Activated CD8-positive, alpha-beta T cell treated with anti-CD3 and anti-CD28 coated beads, Interleukin-2, amount 10 ng/mL, durations not matched to agents 7 days and 5 days (primary cell): ENCODE measurements around the gene ACBD6. TPM values are rescaled to one million over a fixed set of nuclear protein-coding genes. Genes with fewer than 3 reads are reported as not detected.
A peak's percentile ranks its signal among the peaks of the same experiment; 100 is the strongest.
"Not testable (repeated sequence)": the region's sequence is repeated elsewhere in the genome, so short reads cannot be mapped to it uniquely, and the experiment has no call there.

Experiments
- ATAC-seq: fragments of 150-1000 bp; cut with Tn5 transposase; one replicate; pipeline ENCODE4 v1.10.0; 2021; ENCODE audit warnings: moderate library complexity
- CTCF ChIA-PET: fragments of 350-600 bp; sonication (Branson Sonifier 250); formaldehyde crosslinking; loops from one replicate; lab custom pipeline; 2021; ENCODE audit warnings: antibody characterized with exemption; lab: Charles Lee
- POLR2A ChIA-PET: fragments of 350-600 bp; sonication (Branson Sonifier 250); formaldehyde crosslinking; loops from one replicate; lab custom pipeline; 2021; ENCODE audit warnings: antibody characterized with exemption; lab: Charles Lee
- DNase-seq: peaks from one replicate; pipeline ENCODE4 v3.0.0-alpha.2; 2020
- H3K27ac Mint-ChIP-seq: one replicate; pipeline ENCODE4 v1.8.0; 2021; ENCODE audit warnings: mild to moderate bottlenecking, mixed read lengths
- H3K27me3 Mint-ChIP-seq: one replicate; pipeline ENCODE4 v1.8.0; 2021; ENCODE audit warnings: low read depth, mixed read lengths
- H3K36me3 Mint-ChIP-seq: one replicate; pipeline ENCODE4 v1.8.0; 2021; ENCODE audit warnings: low read depth, mixed read lengths
- H3K4me1 Mint-ChIP-seq: one replicate; pipeline ENCODE4 v1.8.0; 2021; ENCODE audit warnings: low read depth, mixed read lengths
- H3K4me3 Mint-ChIP-seq: one replicate; pipeline ENCODE4 v1.8.0; 2021; ENCODE audit warnings: mild to moderate bottlenecking, mixed read lengths
- H3K9me3 Mint-ChIP-seq: one replicate; pipeline ENCODE4 v1.8.0; 2022; ENCODE audit warnings: mixed read lengths; ENCODE audit not compliant: insufficient read depth
- total RNA-seq, 2 experiments: library from RNA; stranded (reverse); gene quantifications; one replicate each; pipeline ENCODE4 v1.2.3, GENCODE V29; 2021

The ACBD6 gene
- total RNA-seq, 2 experiments from 2014 or later = 35.7 to 37.7 TPM

DNA sequence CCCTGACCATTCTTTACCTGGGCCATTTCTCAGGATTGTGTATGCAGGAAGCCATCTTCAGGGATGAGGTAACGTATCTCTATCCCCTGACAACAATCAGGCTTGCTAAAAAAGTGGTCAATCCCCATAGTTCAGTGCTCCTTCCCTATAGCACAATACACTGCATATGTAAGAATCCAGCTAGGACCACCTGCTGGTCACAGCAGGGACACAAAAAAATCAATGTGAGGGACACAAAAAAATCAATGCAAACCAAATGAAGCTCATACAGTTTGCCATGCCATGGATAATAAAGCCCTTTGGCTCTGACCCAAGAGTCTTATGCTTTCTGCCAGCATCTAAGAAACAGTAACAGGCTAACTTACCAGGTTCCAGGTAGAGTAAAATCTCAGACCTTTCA is 16.3 kb downstream of the ACBD6 start:
- CTCF ChIA-PET = interaction anchor here (1.5 kb wide), 1 partner anchor 70 kb away, joined by 3 read pairs; no protein-coding TSS in a partner anchor
- DNase-seq = no peak
- Mint-ChIP-seq H3K9me3 (no peaks in the 10 kb centered on the region), H3K4me3 (no peak overlapping the region), H3K36me3 (peaks cover 14% of the 10 kb centered on the region), H3K27ac (no peak overlapping the region), H3K27me3 (no peaks in the 10 kb centered on the region), H3K4me1 (peaks cover 9% of the 10 kb centered on the region)
- POLR2A ChIA-PET = interaction anchor here (1.3 kb wide), 1 partner anchor 16 kb away, joined by 4 read pairs; the partner anchor contains the start of gene ACBD6
- ATAC-seq = no peak

DNA sequence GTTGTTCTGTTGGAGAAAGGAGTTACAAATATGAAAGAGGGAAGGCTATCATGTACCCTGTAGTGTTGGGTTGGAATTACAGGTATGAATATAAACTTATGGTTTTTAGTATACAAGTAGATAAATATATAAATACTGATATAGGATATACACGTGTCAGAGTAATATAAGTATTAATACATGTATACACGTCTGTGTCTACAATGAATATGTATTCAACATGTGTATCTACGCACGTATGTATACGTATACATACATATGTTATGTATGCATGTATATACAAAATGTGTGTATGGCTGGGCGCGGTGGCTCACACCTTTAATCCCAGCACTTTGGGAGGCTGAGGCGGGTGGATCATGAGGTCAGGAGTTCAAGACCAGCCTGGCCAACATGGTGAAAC is 17.9 kb downstream of the ACBD6 start:
- no peak overlapping the region for H3K27ac Mint-ChIP-seq
- POLR2A ChIA-PET = no interaction called here
- H3K36me3 Mint-ChIP-seq = peaks cover 15% of the 10 kb centered on the region
- no peak overlapping the region for H3K4me3 Mint-ChIP-seq
- CTCF ChIA-PET = no interaction called here
- no peak for ATAC-seq
- no peak for DNase-seq
- peaks cover 9% of the 10 kb centered on the region for H3K4me1 Mint-ChIP-seq
- no peaks in the 10 kb centered on the region for H3K9me3 Mint-ChIP-seq
- no peaks in the 10 kb centered on the region for H3K27me3 Mint-ChIP-seq

DNA sequence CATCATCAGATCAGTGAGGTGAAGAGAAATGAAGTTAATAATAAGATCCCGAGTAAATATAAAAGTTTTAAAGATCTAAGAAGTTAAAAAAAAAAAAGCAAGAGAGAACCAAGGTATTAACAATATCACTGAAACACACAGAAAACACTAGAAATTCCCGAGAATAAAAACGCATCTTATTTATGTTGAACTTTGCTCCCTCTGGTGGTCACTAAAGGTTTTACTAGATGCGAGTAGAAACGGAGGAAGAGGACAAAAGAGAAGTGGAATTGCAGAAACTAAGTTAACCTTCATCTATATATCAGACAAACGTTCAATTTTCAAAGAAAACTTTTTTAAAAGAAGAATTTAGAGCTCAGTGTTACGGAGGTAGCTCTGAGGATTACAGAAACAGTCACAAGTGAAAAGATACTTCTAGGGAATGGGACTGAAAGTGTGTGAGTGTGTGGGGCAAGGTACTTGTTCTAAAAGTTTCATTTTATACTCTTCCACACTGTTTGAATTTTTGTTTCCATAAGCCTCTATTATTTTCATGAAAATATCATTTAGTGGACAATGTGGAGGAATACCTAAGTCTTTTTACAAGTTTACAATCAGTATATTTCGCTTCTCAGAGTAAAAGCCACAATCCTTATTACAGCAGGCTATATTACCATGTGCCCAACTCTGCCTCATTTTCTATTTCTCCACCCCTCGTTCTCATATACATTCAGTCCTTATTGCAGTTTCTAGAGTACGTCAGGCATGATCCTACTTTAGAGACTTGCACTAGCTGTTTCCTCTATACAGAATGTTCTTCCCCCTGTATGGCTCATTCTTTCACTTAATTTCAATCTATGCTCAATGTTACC is 19.7 kb downstream of the ACBD6 start:
- ChIA-PET CTCF (interaction anchor here (0.7 to 2.7 kb wide), 17 partner anchors 10 to 915 kb away, joined by 3 to 30 read pairs (median 4); partner anchors contain the start of gene ACBD6), POLR2A (no interaction called here)
- Mint-ChIP-seq H3K4me3 (no peak overlapping the region), H3K27ac (no peak overlapping the region), H3K27me3 (no peaks in the 10 kb centered on the region), H3K4me1 (peaks cover 9% of the 10 kb centered on the region), H3K36me3 (peaks cover 22% of the 10 kb centered on the region), H3K9me3 (no peaks in the 10 kb centered on the region)
- ATAC-seq (no peak), DNase-seq (peak; percentile 33)

DNA sequence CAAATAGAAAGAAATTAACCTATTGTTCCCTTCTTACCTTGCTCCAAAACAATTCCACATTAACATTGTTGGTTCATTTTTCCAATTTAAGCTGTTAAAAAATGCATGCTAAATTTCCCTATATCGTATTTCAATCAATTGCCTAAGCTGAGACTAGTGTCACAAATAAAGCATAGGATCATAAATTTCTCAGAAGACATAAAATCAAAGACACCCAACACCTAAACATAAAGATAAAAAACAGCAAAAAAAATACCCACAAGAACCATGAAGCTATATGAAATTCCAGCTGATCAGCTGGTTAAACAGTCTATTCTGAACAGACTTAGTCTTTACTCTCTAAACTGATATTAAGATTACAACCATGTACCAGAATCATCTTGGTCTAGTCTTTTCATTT is 32.3 kb downstream of the ACBD6 start:
- CTCF ChIA-PET = interaction anchor here (1.2 kb wide), 1 partner anchor 8 kb away, joined by 4 read pairs; no protein-coding TSS in a partner anchor

DNA sequence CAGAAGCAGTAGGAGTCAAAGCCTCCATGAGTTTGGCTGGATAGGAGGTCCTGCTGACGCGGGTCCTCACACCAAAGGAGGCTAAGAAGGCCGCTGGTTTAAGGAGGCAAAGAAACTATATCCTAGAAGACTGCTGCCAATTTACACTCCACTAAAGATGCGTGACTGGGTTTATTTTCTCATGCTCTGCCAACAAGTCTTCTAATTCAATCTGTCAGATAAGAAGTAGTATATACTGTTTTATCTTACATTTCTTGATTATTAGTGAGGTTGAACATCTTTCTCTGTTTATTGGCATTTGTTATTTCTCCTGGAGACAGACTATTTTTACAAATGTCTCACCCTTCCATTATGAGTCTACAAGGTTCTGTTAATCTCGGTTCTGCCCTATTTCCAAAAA is 34.1 kb downstream of the ACBD6 start:
- H3K4me1 Mint-ChIP-seq = peaks cover 3% of the 10 kb centered on the region
- no peak for DNase-seq
- peaks cover 11% of the 10 kb centered on the region for H3K9me3 Mint-ChIP-seq
- H3K4me3 Mint-ChIP-seq = no peak overlapping the region
- CTCF ChIA-PET = interaction anchor here (1.8 to 3.5 kb wide), 3 partner anchors 9 to 215 kb away, joined by 4 to 13 read pairs (median 5); no protein-coding TSS in a partner anchor
- no peak overlapping the region for H3K27ac Mint-ChIP-seq
- H3K36me3 Mint-ChIP-seq = peaks cover 31% of the 10 kb centered on the region
- POLR2A ChIA-PET = interaction anchor here (0.6 kb wide), 1 partner anchor 180 kb away, joined by 4 read pairs; no protein-coding TSS in a partner anchor
- ATAC-seq = no peak
- H3K27me3 Mint-ChIP-seq = no peaks in the 10 kb centered on the region

More for the DNA sequence above, 32.3 kb downstream of the ACBD6 start:
- Mint-ChIP-seq H3K4me1 (no peaks in the 10 kb centered on the region), H3K27me3 (no peaks in the 10 kb centered on the region), H3K36me3 (peaks cover 17% of the 10 kb centered on the region), H3K9me3 (no peaks in the 10 kb centered on the region), H3K27ac (no peak overlapping the region), H3K4me3 (no peak overlapping the region)
- POLR2A ChIA-PET = no interaction called here
- ATAC-seq = no peak
- no peak for DNase-seq

DNA sequence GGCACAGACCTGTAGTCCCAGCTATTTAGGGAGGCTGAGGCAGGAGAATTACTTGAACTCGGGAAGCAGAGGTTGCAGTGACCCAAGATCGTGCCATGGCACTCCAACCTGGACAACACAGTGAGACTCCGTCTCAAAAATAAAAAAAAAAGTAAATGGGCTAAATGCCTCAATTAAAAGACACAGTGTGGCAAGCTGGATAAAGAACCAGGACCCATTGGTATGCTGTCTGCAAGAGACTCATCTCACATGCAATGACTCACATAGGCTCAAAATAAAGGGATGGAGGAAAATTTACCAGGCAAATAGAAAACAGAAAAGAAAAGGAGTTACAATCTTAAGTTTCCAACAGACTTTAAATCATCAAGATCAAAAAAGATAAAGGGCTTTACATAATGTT is 40.3 kb downstream of the ACBD6 start:
- ATAC-seq = no peak
- Mint-ChIP-seq H3K4me3 (no peak overlapping the region), H3K9me3 (peaks cover 26% of the 10 kb centered on the region), H3K4me1 (peaks cover 6% of the 10 kb centered on the region), H3K27ac (no peak overlapping the region), H3K36me3 (peaks cover 50% of the 10 kb centered on the region), H3K27me3 (no peaks in the 10 kb centered on the region)
- POLR2A ChIA-PET = no interaction called here
- no peak for DNase-seq
- CTCF ChIA-PET = no interaction called here

DNA sequence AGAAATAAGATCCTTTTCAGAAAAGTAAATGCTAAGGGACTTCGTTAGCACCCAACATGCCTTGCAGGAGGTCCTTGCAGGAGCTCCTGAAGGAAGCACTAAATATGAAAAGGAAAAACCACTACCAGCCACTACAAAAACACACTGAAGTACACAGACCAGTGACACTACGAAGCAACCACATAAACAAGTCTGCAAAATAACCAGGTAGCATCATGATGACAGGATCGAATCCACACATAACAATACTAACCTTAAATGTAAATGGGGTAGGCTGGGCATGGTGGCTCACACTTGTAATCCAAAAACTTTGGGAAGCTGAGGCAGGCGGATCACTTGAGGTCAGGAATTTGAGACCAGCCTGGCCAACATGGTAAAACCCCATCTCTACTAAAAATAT is 40.7 kb downstream of the ACBD6 start:
- POLR2A ChIA-PET, H3K27me3 Mint-ChIP-seq, DNase-seq, H3K27ac Mint-ChIP-seq, ATAC-seq, H3K4me1 Mint-ChIP-seq, H3K4me3 Mint-ChIP-seq: not testable (repeated sequence)
- Mint-ChIP-seq H3K9me3 (peaks cover 26% of the 10 kb centered on the region), H3K36me3 (peaks cover 50% of the 10 kb centered on the region)
- CTCF ChIA-PET = interaction anchor here (0.8 to 0.9 kb wide), 2 partner anchors 11 to 16 kb away, joined by 3 to 5 read pairs; no protein-coding TSS in a partner anchor

DNA sequence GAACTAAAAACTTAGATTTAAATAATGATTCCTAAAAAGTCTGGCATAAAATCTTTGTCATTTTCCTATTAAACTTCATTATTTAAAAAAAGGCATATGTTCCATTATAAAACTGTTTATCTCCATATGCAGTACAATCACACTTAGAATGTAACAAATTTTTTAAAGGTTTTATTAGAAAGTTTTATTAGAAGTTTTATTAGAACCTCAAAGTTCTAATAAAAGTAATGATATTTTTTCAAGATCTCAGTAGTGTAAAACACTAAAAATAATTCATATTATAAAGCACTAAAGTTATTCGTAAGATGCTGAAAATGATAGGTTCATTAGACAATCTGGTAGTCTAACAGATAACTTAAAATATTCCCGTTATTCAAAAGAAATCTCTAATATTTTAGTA is 43.6 kb downstream of the ACBD6 start:
- no peak for ATAC-seq
- H3K4me1 Mint-ChIP-seq = peaks cover 3% of the 10 kb centered on the region
- POLR2A ChIA-PET = no interaction called here
- no peak overlapping the region for H3K27ac Mint-ChIP-seq
- CTCF ChIA-PET = no interaction called here
- peaks cover 47% of the 10 kb centered on the region for H3K36me3 Mint-ChIP-seq
- H3K4me3 Mint-ChIP-seq = no peak overlapping the region
- no peaks in the 10 kb centered on the region for H3K27me3 Mint-ChIP-seq
- no peak for DNase-seq
- peaks cover 19% of the 10 kb centered on the region for H3K9me3 Mint-ChIP-seq

DNA sequence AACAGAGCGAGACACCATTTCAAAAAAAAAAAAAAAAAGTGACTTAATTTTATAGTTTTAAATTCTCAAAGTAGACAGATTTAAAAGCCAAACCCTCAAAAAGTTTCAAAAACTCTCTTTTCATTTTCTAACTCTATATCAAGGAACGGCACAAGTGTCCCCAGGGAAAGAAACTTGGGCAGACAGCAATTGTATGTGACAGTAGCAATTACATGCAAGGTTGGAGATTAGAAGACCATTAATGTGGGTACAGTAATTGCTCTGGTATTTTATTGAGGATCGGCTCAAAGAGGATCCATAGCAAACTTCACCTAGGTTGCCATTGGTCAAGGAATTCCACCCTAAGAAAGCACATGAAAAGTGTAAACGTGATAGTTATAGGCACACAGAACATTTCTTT is 46.2 kb downstream of the ACBD6 start:
- H3K36me3 Mint-ChIP-seq = peaks cover 49% of the 10 kb centered on the region
- ChIA-PET POLR2A (interaction anchor here (0.6 kb wide), 1 partner anchor 269 kb away, joined by 4 read pairs; no protein-coding TSS in a partner anchor), CTCF (no interaction called here)
- no peaks in the 10 kb centered on the region for H3K27me3 Mint-ChIP-seq
- peaks cover 1% of the 10 kb centered on the region for H3K4me1 Mint-ChIP-seq
- ATAC-seq (no peak), DNase-seq (no peak)
- no peak overlapping the region for H3K4me3 Mint-ChIP-seq
- H3K9me3 Mint-ChIP-seq = peaks cover 14% of the 10 kb centered on the region
- no peak overlapping the region for H3K27ac Mint-ChIP-seq

DNA sequence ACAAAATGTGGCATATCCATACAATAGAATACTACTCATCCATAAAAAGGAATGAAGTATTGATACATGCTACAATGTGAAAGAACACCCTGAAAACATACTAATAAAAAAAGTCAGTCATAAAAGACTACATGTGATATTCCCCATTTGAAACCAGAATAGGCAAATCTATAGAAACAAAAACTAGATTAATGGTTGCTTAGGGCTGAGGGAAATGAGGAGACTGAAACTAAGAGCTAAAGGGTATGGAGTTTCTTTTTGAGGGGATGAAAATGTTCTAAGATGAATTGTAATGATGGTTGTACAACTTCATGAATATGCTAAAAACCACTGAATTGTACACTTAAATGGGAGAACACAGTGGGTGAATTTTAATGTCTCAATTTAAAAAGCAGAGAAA is 50.9 kb downstream of the ACBD6 start:
- Mint-ChIP-seq H3K4me3 (no peak overlapping the region), H3K27me3 (no peaks in the 10 kb centered on the region), H3K4me1 (no peaks in the 10 kb centered on the region), H3K27ac (no peak overlapping the region), H3K36me3 (peaks cover 47% of the 10 kb centered on the region), H3K9me3 (peaks cover 13% of the 10 kb centered on the region)
- DNase-seq (no peak), ATAC-seq (no peak)
- ChIA-PET CTCF (interaction anchor here (1.0 to 1.4 kb wide), 3 partner anchors 10 to 51 kb away, joined by 3 to 5 read pairs (median 3); partner anchors contain the start of gene ACBD6), POLR2A (no interaction called here)

DNA sequence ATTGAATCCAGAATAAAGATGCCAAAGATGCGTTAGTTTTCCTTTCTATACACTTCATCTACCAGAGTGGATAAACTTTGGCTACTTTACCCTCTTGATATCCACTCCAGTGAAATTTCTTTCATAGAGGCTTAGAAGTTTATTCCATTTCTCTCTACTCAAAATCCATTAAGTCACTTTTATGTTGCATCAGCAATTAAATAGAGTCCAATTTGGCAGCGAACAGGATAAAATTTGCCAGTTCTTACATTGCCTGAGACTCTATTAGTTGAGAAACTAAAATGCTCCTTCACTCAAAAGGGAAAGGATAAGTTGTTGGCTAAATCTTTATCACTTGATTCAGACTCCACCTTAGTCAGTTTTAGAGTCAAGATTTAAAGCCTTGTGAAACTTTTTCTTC is 57.9 kb downstream of the ACBD6 start:
- no peaks in the 10 kb centered on the region for H3K27me3 Mint-ChIP-seq
- ChIA-PET CTCF (no interaction called here), POLR2A (no interaction called here)
- no peak overlapping the region for H3K4me3 Mint-ChIP-seq
- peaks cover 11% of the 10 kb centered on the region for H3K36me3 Mint-ChIP-seq
- H3K9me3 Mint-ChIP-seq = peaks cover 9% of the 10 kb centered on the region
- H3K27ac Mint-ChIP-seq = no peak overlapping the region
- no peak for DNase-seq
- no peak for ATAC-seq
- H3K4me1 Mint-ChIP-seq = no peaks in the 10 kb centered on the region

DNA sequence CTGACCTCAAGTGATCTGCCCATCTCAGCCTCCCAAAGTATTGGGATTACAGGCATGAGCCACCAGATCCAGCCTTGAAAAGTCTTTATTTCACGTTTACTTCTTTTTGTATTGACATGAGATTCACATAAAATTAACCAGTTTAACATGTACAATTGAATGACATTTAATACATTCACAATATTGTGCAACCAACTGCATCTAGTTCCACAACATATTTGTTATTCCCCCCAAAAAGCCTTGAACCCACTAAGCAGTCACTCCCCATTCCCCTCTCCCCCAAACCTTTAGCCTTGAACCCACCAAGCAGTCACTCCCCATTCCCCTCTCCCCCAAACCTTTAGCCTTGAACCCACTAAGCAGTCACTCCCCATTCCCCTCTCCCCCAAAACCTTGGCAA is 62.0 kb downstream of the ACBD6 start:
- ChIA-PET POLR2A (no interaction called here), CTCF (no interaction called here)
- H3K4me3 Mint-ChIP-seq = no peak overlapping the region
- peaks cover 9% of the 10 kb centered on the region for H3K9me3 Mint-ChIP-seq
- no peak for ATAC-seq
- H3K36me3 Mint-ChIP-seq = peaks cover 20% of the 10 kb centered on the region
- no peaks in the 10 kb centered on the region for H3K4me1 Mint-ChIP-seq
- no peak for DNase-seq
- no peaks in the 10 kb centered on the region for H3K27me3 Mint-ChIP-seq
- H3K27ac Mint-ChIP-seq = no peak overlapping the region
